ENCODE results near the gene NANS.

DNA sequence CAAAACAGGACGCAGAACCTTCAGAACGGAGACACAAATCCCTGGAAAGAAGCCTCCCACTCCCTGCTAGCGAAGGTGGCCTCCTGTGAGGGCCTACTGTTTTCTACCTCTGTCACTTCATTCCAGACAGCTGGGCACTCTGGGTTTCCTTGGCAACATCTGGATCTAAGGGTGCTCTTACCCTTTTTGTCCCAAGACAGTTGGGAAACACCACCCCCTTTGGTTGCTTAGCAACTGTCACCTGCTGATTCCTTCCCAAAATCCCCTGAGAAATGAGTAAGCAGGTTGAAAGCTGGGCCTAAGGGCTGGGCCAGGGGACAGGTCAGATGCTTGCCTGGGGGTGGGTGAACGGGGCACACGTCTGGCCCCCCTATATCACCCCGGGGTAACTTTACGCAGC is 29.4 kb downstream of the NANS start:
- TF ChIP-seq, protein P1, sequence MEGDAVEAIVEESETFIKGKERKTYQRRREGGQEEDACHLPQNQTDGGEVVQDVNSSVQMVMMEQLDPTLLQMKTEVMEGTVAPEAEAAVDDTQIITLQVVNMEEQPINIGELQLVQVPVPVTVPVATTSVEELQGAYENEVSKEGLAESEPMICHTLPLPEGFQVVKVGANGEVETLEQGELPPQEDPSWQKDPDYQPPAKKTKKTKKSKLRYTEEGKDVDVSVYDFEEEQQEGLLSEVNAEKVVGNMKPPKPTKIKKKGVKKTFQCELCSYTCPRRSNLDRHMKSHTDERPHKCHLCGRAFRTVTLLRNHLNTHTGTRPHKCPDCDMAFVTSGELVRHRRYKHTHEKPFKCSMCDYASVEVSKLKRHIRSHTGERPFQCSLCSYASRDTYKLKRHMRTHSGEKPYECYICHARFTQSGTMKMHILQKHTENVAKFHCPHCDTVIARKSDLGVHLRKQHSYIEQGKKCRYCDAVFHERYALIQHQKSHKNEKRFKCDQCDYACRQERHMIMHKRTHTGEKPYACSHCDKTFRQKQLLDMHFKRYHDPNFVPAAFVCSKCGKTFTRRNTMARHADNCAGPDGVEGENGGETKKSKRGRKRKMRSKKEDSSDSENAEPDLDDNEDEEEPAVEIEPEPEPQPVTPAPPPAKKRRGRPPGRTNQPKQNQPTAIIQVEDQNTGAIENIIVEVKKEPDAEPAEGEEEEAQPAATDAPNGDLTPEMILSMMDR (IDR thresholded peaks at IDR 0.05) = no peak
- TF ChIP-seq POLR2A (IDR thresholded peaks at IDR 0.05) = no peak

Data from body of pancreas (tissue), 4 donors.